NCI-H510A (cell line): ENCODE results near the gene LSG1.

Experiments
- DNase-seq: peaks from one replicate; lab custom pipeline; 2025; lab: John Stamatoyannopoulos, UW

LSG1 gene

GRCh38 chr3:194671900-194672808 is at the start of gene LSG1:
Gene LSG1 (minus strand): TSS chr3:194672191. CDS start chr3:194672162, 29 bp downstream.
- DNase-seq, result peak; percentile 90

- DNase-seq, result no peak
Observed at GRCh38 chr3:194720048-194720447, 48.1 kb upstream of the LSG1 start.

DNA sequence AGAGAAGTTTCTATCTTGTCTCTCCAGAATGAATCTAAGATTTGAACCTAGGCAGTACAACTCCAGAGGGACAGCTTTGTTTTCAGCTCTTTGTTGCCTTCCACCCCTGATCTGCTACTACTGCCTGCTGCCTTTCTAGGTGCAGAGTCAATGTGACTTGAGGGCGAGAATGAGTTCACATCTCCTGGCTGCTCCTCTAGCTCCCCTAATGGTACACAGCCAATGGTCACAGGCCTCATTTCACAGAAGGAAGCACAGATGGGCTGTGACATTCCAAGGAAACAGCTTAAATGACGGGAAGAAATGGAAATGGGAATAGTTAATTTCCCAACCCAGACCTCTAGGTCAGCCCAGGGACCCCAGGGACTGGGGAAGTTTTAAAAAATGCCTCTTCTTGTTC is 46.1 kb upstream of the LSG1 start:
- no peak for DNase-seq

DNA sequence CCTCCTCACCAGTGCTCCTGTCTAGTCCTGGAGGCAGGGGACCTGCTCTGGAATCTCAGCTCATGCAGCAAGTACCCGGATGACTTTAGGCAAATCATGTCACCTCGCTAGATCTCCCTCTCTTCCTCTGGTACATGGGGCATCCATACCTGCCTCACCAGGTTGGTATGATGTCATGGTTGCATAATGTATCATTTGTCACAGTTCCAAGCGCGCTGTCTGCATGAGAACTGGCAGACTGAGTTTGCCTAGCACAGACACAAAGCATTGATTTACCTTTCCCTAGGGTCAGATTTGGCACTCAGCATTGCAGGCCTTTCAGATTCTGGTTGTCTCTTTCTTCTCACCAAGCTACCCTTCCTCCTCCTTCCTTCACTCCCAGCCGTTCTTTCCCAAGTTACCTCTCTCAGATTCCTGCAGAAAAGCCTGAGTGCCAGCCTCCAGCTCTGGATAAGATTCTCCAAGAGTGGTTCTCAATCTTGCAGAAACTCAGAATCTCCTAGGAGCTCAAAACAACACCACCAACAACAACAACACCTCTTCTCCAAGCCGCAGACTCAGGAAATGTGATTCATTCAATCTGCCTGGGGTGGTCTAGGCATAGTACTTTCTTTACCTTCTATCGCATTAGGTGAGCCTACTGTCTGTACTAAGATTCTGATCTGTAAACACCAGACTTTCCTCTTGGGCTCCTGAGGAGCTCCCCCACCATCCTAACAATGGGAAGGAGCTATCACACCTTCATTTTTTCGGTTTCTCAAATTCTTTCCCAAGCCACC is 43.2 kb upstream of the LSG1 start:
- no peak for DNase-seq

GRCh38 chr3:194714564-194714963 is 42.6 kb upstream of the LSG1 start:
- DNase-seq, result no peak

GRCh38 chr3:194714137-194714455 is 42.1 kb upstream of the LSG1 start:
- DNase-seq, result no peak

- DNase-seq, result no peak
Observed at GRCh38 chr3:194713299-194714136, 41.5 kb upstream of the LSG1 start.

- no peak for DNase-seq
Observed at GRCh38 chr3:194711913-194712312, 39.9 kb upstream of the LSG1 start.

- no peak for DNase-seq
Observed at GRCh38 chr3:194711286-194711685, 39.3 kb upstream of the LSG1 start.

GRCh38 chr3:194707147-194707540 is 35.2 kb upstream of the LSG1 start:
- DNase-seq, result no peak

DNA sequence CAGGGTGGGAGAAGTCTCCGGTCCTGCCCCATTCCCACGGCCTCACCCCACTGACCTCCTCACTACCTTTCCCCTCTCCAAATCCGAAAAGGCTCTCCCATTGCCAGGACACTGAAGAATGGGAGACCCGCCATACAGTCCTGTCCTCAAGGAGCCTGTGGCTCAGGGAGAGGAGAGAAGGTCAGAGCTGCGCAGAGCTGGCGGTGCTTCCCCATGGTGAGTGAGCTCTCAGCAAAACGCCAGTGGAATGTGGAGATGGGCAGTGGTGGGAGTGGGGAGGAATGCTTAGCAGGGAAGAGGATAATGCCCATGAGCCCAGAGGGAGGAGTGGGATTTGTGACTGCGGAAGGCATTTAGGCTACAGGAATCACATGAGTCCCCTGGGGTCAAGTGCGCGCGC is 33.8 kb upstream of the LSG1 start:
- no peak for DNase-seq

- no peak for DNase-seq
Observed at GRCh38 chr3:194705227-194705626, 33.2 kb upstream of the LSG1 start.

- DNase-seq, result no peak
Observed at GRCh38 chr3:194702545-194702944, 30.6 kb upstream of the LSG1 start.

- DNase-seq, result no peak
Observed at GRCh38 chr3:194696702-194697101, 24.7 kb upstream of the LSG1 start.

- peak; percentile 18 for DNase-seq
Observed at GRCh38 chr3:194691481-194692283, 19.7 kb upstream of the LSG1 start.

DNA sequence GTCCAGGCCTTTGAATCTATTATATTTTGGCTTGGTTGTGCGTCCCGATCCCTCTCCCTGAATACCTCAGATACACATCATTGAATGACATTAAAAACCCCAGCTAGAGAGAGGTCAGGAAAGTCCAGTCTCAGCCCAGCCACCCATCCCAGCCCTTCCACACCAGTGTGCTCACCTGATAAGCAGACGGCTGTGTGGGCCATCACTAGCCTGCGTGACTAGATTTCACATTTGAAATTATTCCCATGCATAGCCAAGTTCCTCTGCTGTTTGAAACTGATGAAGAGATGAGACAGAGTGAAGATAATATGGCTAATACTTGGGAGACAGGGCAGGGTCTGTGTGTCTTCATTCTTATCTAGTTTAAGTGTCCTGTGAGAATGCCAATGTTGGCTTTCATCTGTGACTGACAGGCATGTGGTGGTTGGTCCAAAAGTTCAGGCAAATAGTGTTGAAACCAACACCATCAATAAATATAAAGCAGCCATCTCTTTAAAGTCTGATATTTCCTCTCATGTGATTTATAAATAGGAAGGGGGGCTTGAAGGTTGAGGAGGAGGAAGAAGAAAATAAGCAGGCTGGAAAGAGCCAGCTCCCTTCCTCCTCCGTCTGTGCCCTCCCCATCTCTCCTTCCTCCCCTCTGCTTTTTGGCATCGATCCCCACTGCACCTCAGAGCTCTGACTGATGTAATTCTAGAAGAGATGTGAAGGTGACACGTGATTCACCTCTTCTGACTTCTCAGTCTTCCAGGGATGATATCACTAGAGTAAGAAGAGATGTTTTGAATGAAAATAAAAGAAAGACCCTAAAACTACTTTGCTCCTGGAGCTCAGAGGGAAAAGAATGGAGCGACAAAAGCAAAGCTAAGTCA is 18.7 kb upstream of the LSG1 start:
- DNase-seq, result no peak

DNA sequence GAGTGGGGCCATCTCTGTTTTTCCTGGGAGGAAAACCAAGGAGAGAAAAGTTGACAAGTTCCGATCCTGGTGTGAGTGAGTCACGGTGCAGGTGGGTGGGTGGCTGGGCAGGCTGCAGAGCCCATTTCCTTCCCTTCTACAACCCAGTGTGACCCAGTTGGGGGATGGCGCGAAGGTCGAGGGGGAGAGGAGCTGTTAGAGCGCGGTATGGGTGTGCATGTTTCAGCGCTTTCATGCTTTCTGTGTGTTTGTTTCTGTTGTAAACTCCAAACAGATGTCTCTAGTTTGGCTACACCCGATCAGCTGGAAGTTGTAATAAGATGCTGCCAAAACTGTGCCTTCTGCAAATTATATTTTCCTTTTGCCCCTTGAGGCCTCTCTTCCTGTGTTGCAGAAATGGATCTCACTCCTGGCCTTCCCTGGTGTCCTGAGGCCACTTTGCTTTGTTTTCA is 17.5 kb upstream of the LSG1 start:
- no peak for DNase-seq

- DNase-seq, result no peak
Observed at GRCh38 chr3:194688946-194689345, 17.0 kb upstream of the LSG1 start.

- DNase-seq, result no peak
Observed at GRCh38 chr3:194688200-194688740, 16.3 kb upstream of the LSG1 start.

DNA sequence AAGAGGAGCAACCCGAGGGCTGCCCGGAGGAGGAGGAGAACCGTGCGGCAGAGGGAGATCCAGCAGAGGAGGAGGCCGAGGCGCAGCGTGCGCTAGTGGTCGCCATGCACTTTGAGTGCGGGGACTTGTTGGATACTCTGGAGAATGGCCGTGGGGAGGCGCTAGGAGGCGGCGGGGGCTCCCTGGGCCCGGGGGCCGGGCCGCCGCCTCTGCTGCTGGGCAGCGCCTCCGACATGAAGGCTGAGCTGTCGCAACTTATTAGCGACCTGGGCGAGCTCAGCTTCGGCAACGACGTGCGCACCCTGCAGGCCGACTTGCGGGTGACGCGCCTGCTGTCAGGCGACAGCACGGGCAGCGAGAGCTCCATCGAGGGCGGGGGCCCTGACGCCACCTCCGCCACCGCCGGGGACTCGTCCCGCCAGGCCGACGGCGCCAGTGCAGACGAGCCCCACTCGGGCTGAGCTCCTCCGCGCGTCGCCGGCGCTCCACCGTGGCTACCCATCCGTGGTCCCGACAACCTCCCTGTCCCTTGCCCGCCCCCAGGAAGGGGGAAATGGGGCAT is 15.7 kb upstream of the LSG1 start:
- DNase-seq, result peak; percentile 34
